Measurements from ENCODE around the gene NT5DC2.

NT5DC2 gene

GRCh38 chr3:52551118-52551517 lies 17.5 kb upstream of the NT5DC2 start:
- no peak for ATAC-seq
- TF ChIP-seq ESRRG (CRISPR knock-in tag; IDR thresholded peaks at IDR 0.05) (no peak), SNAI2 (CRISPR knock-in tag; IDR thresholded peaks at IDR 0.05) (no peak), ZFP30 (CRISPR knock-in tag; IDR thresholded peaks at IDR 0.05) (no peak), BACH2 (CRISPR knock-in tag; IDR thresholded peaks at IDR 0.05; ENCODE audit: borderline replicate concordance) (no peak), CSDC2 (CRISPR knock-in tag; IDR thresholded peaks at IDR 0.05) (no peak), ARNTL (CRISPR knock-in tag; IDR thresholded peaks at IDR 0.05; ENCODE audit: borderline replicate concordance, low read depth) (no peak), RARB (CRISPR knock-in tag; IDR thresholded peaks at IDR 0.05) (no peak), ZC3H10 (CRISPR knock-in tag; IDR thresholded peaks at IDR 0.05) (no peak), ISL1 (CRISPR knock-in tag; IDR thresholded peaks at IDR 0.05) (no peak), TSHZ2 (CRISPR knock-in tag; IDR thresholded peaks at IDR 0.05) (no peak), ZFP3 (CRISPR knock-in tag; IDR thresholded peaks at IDR 0.05) (no peak), OSR1 (CRISPR knock-in tag; IDR thresholded peaks at IDR 0.05) (no peak), ZNF8 (CRISPR knock-in tag; IDR thresholded peaks at IDR 0.05) (no peak)

- TF ChIP-seq ZNF565 (CRISPR knock-in tag; conservative IDR thresholded peaks at IDR 0.05; ENCODE audit: low read depth) = no peak
- no peak for TF ChIP-seq OSR1 (CRISPR knock-in tag; IDR thresholded peaks at IDR 0.05)
- TF ChIP-seq PPARA (CRISPR knock-in tag; IDR thresholded peaks at IDR 0.05; ENCODE audit: borderline replicate concordance) = no peak
- no peak for TF ChIP-seq POU6F1 (CRISPR knock-in tag; IDR thresholded peaks at IDR 0.05; ENCODE audit: borderline replicate concordance, low read depth)
- TF ChIP-seq CSDC2 (CRISPR knock-in tag; IDR thresholded peaks at IDR 0.05) = no peak
- 0 out of 2 replicates have a peak, but pooled peaks have one; percentile 39 for TF ChIP-seq ZNF70 (CRISPR knock-in tag; IDR thresholded peaks at IDR 0.05)
- ATAC-seq = no peak
Measured at GRCh38 chr3:52547143-52547542, 13.5 kb upstream of the NT5DC2 start.

- no peak for TF ChIP-seq POU6F1 (CRISPR knock-in tag; IDR thresholded peaks at IDR 0.05; ENCODE audit: borderline replicate concordance, low read depth)
- TF ChIP-seq ZC3H10 (CRISPR knock-in tag; IDR thresholded peaks at IDR 0.05) = no peak
- no peak for TF ChIP-seq SNAI2 (CRISPR knock-in tag; IDR thresholded peaks at IDR 0.05)
- no peak for TF ChIP-seq CREB5 (CRISPR knock-in tag; IDR thresholded peaks at IDR 0.05; ENCODE audit: low read depth)
- no peak for TF ChIP-seq GLIS3 (CRISPR knock-in tag; IDR thresholded peaks at IDR 0.05)
- peak; percentile 29; the same call in 2 of the 3 replicates for ATAC-seq
Measured at GRCh38 chr3:52546111-52546901, 12.6 kb upstream of the NT5DC2 start.

- ATAC-seq = no peak; the same call in 2 of the 3 replicates
- TF ChIP-seq BACH2 (CRISPR knock-in tag; IDR thresholded peaks at IDR 0.05; ENCODE audit: borderline replicate concordance) = no peak
- no peak for TF ChIP-seq CSRNP3 (CRISPR knock-in tag; IDR thresholded peaks at IDR 0.05)
- TF ChIP-seq ZFP3 (CRISPR knock-in tag; IDR thresholded peaks at IDR 0.05) = no peak
- no peak for TF ChIP-seq TOX (CRISPR knock-in tag; IDR thresholded peaks at IDR 0.05; ENCODE audit: borderline replicate concordance)
- TF ChIP-seq ISL1 (CRISPR knock-in tag; IDR thresholded peaks at IDR 0.05) = no peak
Measured at GRCh38 chr3:52544937-52545336, 11.3 kb upstream of the NT5DC2 start.

All from SK-N-SH treated with all-trans-retinoic acid at 6 μM for 48 hours (cell line).